NCI-H2196 (cell line): ENCODE measurements around the gene ALG1.
"Not testable (repeated sequence)": the region's sequence is repeated elsewhere in the genome, so short reads cannot be mapped to it uniquely, and the experiment has no call there.

ENCODE experiments used
- DNase-seq: peaks from one replicate; lab custom pipeline; 2025; ENCODE audit not compliant: unreplicated experiment; lab: John Stamatoyannopoulos, UW

ALG1 gene

DNA sequence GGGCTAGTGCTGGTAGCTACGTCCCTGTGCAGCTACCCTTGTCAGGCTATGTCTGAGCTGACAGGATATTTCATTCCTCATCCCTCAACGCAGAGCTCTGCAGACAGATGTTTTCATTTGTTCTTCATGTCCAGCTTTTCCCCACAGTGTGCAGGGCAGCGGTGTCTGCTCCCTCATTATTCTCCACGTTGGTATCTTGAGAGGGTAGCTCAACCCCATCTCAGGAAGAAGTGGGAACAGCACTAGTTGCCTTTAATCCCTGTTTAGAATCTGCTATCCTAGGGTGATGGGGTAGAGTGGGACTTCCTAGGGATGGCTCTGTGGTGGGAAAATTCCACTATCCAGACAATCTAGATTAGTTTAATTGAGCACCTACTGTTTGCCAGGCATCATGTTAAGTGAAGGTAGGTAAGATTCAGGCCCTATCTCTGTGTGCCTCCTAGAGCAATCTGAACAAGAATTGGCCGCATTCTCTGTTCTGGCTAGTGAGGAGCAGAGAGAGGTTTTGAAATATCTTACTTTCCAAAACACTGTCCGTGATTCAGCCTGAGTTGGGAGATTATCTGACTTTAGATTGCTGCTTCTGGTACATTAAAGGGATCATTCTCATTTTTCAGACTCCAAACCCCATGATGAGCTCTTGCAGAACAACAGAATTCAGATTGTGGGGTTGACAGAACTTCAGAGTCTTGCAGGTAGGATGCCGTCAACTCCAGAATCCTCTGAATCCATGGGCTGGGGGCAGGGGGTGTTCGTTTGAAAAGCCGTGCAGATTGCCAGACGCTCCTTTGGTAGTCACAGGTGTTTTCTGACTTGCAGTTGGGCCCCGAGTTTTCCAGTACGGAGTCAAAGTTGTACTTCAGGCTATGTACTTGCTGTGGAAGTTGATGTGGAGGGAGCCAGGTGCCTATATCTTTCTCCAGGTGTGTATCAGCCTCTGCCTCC lies 963 bp downstream of the ALG1 start:
- no peak for DNase-seq

DNA sequence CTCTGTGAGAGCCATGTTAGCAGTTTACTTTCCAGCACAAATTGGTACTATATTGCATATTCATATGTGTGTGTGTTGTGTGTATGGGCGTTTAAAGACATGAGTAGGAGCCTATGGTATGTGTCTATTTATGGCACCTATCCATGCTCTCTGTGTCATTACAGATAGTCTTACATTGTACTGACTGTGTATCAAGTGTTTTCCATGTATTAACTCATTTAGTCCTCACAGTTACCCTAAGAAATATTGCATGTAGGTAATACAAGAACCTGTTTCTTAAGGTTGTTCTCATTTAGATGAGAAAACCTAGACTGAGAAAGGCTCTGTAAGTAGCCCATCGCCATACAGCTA lies 1.6 kb downstream of the ALG1 start:
- DNase-seq: no peak

DNA sequence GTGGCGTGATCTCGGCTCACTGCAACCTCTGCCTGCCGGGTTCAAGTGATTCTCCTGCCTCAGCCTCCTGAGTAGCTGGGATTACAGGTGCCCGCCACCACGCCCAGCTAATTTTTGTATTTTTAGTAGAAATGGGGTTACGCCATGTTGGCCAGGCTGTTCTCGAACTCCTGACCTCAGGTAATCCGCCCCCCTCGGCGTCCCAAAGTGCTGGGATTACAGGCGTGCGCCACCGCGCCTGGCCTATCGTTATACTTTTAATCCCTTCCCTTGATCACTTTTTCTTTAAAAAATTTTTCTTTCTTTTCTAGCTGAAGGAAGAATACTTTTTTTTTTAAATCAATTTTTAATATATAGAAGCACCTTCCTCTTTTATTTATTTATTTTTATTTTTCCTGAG lies 2.1 kb downstream of the ALG1 start:
- not testable (repeated sequence) for DNase-seq

DNA sequence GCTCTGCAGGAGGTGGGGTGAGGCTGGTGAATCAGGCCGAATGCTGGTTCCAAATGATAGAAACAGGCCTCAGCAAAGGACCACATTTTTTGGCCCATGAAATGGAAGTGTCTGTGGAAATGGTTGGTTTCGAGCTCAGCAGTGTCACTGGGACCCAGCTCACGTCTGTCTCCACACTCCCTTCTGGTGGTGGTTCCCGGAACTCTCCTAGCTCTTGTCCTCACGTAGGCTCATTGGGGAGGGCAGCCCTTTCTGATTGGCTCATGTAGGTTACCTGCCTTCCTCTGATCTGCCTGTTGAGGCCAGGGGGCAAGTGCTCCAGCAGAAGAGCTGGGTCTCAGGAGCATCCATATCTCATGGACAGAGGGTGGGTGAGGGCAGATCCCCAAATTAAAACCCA lies 4.0 kb downstream of the ALG1 start:
- no peak for DNase-seq

DNA sequence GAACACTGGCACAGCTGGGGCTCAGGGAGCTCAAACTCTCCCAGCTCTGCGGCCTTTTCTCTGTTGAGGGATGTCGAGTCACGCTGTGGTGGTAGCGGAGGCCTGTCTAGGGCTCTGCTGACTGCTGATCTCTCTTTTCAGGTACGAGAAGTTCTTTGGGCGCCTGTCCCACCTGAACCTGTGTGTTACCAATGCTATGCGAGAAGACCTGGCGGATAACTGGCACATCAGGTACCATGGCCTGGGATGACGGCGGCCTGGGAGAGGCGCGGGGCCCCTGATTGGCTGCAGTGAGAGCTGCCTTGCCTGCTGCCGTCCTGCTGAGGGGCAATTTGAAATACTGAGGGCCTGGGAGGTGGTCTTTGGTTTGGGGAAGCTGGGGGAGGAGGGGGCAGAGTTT lies 5.7 kb downstream of the ALG1 start:
- no peak for DNase-seq

DNA sequence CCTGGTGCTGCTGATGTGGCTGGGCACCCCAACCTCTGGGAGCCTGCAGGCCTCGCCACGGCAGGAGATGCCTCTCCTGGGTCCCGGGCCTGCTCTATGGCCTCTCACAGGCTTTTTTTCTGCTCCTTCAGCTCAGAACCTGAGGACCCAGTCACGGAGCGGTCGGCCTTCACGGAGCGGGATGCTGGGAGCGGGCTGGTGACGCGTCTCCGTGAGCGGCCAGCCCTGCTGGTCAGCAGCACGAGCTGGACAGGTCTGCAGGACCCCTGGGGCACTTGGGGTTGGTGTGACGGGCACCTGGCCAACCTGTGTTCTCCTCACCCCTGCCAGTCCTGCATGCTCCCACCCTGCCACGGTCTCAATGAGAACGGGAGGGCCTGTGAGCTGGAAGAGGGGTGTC lies 7.0 kb downstream of the ALG1 start:
- no peak for DNase-seq

DNA sequence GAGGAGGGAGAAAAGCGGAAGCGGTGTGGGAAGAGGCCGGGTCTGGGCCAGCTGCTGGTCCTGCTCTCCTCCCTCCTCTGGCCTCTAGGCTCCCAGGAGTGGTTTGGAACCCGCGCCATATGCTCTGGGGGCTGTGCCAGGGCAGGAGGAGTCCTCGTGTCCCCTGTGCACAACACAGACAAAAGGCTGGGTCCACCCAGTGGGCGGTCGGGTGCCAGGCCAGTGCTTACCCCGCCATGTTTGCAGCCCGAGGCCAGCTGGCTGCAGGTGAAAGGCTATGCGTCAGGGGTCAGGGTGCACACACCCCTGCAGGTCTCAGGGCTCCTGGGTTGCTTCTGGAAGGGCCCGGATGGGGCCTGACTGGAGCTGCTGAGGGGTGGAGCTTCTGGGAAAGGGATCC lies 8.8 kb downstream of the ALG1 start:
- DNase-seq: not testable (repeated sequence)

DNA sequence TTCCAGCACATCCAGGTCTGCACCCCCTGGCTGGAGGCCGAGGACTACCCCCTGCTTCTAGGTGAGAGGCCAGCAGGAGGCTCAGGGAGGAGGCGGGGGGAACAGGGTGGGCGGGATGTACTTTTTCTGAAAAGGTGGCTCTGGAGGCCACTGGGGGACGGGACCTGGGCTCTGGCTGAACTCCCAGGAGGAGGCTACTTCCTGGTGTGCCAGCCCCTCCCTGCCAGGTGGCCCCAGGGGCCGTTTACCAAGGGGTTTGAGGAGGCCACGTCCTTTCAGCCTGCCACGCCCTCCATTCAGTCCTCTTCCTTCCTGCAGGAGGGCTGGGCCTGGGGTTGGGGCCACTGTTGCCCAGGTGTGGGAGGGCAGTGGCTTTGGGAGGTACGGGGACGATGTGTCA lies 9.4 kb downstream of the ALG1 start:
- DNase-seq: not testable (repeated sequence)

DNA sequence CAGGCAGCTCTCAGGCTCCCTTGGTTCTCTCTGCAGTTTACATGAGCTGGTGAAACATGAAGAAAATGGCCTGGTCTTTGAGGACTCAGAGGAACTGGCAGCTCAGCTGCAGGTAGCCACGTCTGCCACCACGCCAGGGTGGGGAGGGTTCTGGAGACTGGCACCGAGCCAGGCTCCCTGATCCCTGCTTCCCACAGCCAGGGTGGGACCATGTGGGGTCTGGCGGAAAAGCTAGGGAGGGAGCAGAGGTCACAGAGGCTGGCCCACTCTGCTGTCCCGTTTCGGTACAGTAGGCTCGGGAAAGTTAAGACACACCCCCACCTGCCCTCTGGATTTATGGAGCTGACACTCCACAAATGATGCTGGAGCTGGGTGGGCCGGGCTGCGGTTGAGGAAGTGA lies 12.0 kb downstream of the ALG1 start:
- not testable (repeated sequence) for DNase-seq

DNA sequence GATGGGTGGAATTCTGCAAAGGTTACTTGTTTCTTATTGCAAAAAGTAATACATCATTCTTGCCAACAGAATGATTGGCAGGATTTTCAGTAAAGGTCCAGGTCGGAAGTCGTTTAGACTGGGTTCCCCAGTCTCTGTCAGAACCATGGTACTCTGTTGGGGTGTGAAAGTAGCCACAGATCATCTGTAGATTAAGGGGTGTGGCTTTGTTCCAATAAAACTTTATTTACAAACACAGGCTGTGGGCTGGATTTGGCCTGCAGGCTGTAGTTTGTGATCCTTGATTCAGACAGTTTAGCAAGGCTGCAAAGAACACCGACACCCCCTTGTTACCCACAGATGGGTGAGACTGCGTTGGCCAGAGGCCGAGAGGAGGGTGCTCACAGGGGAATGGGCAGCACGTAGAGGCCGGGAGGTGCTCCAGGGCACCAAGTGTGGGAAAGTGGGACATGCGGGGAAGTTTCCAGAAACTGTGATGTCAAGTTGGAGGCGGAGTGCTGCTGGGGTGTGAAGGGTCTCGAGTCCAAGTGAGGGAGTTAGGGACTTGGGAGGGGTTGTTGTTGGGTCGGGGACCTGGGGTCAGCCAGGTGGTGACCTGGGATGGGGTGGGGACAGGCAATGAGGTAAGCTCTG lies 12.6 kb downstream of the ALG1 start:
- not testable (repeated sequence) for DNase-seq

DNA sequence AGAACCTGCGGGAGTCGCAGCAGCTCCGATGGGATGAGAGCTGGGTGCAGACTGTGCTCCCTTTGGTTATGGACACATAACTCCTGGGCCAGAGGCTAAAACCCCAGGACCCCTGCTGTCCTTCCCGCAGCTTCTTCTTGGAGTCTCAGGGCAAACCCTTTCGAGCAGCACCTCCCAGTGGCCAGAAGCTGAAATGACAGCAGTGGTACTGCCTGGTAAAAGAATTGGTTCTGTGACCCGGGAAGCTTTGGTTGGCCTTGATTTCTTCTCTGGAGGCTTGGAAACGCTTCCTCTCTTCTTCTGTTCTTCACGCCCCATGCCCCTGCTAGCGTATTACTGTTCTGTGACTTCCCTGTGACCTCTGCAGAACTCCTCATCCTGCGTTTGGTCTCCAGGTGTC lies 13.2 kb downstream of the ALG1 start:
- peak; percentile 58 for DNase-seq

DNA sequence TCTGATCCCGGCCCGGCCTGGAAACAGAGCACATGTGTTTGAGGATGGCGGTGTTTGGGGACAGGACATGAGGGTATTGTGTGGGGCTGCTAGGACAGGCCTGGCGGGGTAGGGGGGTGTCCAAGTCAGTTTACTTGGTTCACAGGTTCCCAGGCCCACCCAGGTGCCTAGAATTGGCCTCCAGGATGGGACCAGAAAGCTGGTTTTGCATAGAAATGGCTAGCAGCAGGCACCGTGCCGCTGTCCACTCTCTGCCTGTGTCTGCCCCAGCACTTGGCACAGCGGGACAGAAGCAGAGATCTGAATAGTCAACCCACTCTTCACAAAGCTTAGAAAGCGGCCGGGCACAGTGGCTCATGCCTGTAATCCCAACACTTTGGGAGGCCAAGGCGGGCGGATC lies 14.1 kb downstream of the ALG1 start:
- not testable (repeated sequence) for DNase-seq

DNA sequence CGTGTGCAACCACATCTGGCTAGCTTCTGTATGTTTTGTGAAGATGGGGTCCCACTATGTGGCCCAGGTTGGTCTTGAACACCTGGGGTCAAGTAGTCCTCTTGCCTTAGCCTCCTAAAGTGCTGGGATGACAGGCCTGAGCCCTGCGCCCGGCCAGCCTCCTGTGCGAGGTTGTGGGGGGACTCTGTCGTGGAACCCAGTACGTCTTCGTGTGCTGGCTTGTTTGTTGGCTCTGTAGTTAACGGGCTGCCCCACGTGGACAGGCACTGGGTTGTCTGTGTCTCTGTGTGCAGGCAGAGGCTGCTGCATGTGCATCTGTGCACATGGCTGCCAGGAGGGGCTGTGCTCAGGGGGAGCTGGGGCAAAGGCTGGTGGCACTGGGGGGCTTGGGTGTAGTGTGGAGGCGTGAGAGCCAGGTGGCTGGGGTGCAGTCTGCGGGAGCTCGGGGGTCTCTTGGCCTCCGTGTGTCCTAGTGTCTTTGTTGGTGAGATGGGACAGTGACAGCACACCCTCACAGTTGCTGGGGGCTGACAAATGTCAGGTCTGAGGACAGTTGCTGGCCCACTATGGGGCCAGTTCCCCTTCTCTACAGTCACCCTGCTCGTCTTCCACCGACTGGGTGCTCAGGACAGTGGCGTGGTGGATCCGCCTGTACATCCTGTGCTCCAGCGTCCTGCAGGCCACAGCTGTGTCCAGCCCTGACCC lies 16.6 kb downstream of the ALG1 start:
- not testable (repeated sequence) for DNase-seq

DNA sequence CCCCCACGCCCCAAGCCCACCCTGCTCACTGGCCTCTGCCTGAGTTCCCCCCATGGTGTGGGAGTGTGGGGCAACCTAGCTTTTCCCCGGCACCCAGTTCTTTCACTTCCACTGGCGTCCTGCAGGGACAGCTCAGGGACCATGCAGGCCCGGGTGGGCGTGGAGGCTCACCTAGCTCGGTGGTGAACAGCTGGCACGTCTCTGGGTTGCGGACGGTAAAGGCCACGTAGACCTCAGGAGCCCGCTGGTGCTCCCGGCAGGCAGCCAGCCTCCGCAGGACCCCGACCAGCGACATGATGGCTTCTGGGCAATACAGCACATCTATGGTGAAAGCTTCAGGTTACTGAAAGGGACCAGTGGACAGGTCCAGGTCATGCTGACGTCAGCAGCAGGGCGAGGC lies 17.3 kb downstream of the ALG1 start:
- not testable (repeated sequence) for DNase-seq

DNA sequence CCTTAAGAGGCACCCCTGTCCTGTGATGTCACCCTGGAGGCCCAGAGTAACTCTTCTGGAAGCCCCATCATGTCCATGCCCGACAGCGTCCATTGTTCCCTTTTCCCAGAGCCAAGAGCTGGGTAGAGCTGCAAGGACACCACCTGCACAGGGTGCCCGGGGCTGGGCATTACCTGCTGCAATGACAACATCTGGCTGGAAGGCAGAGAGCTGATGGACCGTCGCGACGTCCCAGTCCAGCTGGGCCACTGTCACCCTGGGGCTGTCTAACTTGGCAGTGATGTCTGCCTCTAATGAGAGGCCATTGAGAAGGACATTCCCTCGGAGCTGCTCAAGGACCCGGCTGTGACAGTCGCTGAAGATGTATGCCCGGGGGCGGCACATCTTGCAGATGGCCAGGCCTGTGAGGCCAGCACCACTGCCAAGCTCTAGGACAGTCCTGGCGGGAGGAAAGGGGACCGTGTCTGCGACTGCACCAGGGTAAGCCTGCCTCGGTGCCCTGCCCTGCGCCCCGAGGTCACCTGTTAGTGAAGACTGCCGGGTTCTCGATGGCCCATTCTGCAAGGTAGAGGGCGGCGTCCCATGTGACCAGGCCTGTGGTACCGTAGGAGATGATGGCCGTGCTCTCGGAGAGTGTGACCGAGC lies 18.4 kb downstream of the ALG1 start:
- DNase-seq: not testable (repeated sequence)

DNA sequence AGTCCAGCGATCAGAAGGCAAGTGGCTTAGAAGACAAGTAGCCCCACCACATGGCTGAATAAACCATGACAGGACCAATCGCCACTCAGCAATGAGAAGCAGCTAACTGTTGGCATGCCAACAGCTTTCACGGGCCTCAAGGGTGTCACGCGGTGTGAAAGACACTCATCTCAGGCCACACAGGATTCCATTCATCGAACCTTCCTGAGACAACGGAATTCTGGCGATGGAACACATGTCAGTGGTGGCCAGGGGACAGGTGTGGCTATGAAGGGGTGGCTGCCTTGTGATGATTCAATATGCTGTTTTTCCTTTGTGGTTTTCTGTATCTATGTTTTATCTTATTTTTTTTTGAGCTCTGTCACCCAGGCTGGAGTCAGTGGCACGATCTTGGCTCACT lies 18.9 kb downstream of the ALG1 start:
- DNase-seq: not testable (repeated sequence)

DNA sequence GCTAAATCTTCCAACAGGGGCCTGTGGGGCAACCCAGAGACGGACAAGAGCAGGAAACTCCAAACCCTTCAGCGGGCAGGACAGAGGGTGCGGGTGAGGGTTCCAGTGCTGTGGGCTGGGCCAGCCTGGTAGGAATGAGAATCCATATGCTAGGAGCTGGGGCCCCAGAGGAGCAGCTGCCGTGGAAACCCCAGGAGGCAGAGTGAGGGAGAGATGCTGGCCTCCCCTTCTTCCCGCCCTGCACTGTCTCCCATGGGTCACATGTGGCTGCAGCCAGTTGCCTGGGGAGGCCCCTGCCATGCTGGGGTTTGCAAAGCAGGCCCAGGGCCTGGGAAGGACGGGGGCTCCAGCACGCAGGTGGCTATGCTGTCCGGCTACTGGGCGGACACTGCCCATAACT lies 21.4 kb downstream of the ALG1 start:
- not testable (repeated sequence) for DNase-seq

DNA sequence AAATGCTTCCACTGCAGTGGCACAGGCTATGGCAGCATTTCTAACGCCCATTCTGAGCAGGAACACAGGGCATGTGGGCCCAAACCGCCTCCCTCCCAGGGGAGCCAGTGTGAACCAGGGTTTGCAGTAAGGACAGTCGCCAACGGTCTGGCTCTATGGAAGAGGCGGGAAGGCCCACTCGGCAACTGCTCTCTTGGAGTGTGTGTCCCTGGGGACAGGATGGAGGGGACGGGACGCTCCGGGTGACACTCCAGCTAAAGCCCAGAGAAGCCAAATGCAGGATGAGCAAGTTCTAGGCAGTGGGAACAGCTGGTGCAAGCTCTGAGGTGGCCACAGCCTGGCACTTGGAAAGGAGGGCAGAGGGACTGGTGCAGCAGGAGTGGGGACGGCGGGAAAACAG lies 22.1 kb downstream of the ALG1 start:
- DNase-seq: not testable (repeated sequence)

DNA sequence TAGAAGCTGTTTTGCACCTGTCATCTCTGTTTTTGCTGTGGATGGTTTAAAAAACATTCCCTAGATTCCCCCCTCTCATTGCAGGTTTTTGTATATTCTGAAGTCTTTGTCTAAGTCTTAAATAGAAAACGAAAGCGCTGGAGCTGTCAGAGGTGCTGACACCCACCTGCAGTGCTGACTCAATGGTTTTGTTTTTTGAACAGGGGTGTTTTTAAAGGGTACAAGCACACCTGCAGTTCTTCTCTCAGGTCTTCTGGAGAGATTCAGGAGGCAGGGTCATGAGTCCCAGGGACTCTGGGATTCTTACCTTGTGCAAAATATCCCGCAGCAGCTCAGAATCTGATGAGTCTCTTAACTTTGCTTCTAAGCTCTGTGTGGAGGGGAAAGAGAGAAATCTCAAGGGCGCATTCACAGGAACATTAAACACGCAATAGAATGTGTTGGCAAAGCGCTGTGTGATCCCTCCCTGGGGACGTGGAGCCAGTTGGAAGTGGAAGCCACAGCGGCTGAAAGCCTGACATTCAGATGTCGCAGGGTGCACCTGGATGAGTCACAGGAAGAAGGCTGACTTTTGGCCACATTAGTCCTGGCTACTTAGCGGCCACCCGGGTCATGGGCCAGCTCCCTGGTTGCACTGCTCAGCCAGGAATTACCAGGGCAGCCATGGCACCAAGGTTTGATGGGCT lies 23.6 kb downstream of the ALG1 start:
- DNase-seq: not testable (repeated sequence)

DNA sequence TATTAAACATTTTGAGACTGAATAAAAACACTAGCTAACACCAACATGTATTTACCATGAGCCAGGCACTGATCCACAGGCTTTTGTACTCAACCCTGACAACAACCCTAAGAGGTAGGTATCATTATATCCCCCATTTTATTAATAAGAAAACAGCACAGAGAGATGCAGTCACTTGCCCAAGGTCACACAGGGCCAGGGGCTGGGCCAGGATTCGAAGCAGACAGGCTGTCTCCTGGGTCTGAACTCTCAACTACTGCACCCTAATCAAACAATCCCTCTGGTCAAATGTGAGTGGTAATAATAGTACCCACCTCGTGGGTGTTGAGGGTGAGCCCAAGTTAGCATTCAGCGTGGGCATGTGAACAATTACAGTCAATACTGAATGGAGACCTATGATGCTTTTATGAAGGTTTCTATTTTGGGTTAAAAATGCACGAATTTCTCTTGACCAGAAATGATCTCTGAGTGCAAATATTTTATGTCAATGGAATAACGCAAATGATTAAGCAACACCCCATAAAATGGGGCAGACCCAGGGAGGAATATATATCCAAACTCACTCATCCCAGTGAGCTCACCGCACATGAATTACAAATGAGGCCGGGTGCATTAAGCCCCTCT lies 24.9 kb downstream of the ALG1 start:
- not testable (repeated sequence) for DNase-seq
